HK-2 (cell line): Measurements from ENCODE around the gene CAMSAP1.

ENCODE experiments used
- DNase-seq: peaks from one replicate; pipeline ENCODE4 v3.0.0-alpha.2; 2018; ENCODE audit not compliant: unreplicated experiment

CAMSAP1 gene

GRCh38 chr9:135791431-135792267, 115.7 kb downstream of the CAMSAP1 start:
- no peak for DNase-seq

GRCh38 chr9:135790850-135791249, 116.5 kb downstream of the CAMSAP1 start:
- no peak for DNase-seq

GRCh38 chr9:135790356-135790755, 117.0 kb downstream of the CAMSAP1 start:
- DNase-seq: no peak

GRCh38 chr9:135789838-135790291, 117.5 kb downstream of the CAMSAP1 start:
- no peak for DNase-seq

GRCh38 chr9:135788576-135789300, 118.6 kb downstream of the CAMSAP1 start:
- DNase-seq: no peak

GRCh38 chr9:135787776-135788575, 119.4 kb downstream of the CAMSAP1 start:
- DNase-seq: no peak

GRCh38 chr9:135787317-135787716, 120.0 kb downstream of the CAMSAP1 start:
- no peak for DNase-seq

GRCh38 chr9:135786146-135786690, 121.1 kb downstream of the CAMSAP1 start:
- DNase-seq: no peak

GRCh38 chr9:135785013-135785575, 122.3 kb downstream of the CAMSAP1 start:
- DNase-seq: no peak

GRCh38 chr9:135783540-135784245, 123.7 kb downstream of the CAMSAP1 start:
- no peak for DNase-seq

GRCh38 chr9:135782946-135783345, 124.4 kb downstream of the CAMSAP1 start:
- no peak for DNase-seq

- no peak for DNase-seq
Observed at GRCh38 chr9:135780626-135781025, 126.7 kb downstream of the CAMSAP1 start.

- DNase-seq: no peak
Observed at GRCh38 chr9:135780086-135780485, 127.3 kb downstream of the CAMSAP1 start.

GRCh38 chr9:135779571-135779970, 127.8 kb downstream of the CAMSAP1 start:
- no peak for DNase-seq

GRCh38 chr9:135778421-135778820, 128.9 kb downstream of the CAMSAP1 start:
- no peak for DNase-seq

- DNase-seq: no peak
Observed at GRCh38 chr9:135777623-135778177, 129.6 kb downstream of the CAMSAP1 start.

- DNase-seq: no peak
Observed at GRCh38 chr9:135776893-135777622, 130.3 kb downstream of the CAMSAP1 start.

- DNase-seq: no peak
Observed at GRCh38 chr9:135775911-135776310, 131.4 kb downstream of the CAMSAP1 start.

GRCh38 chr9:135774794-135775525, 132.4 kb downstream of the CAMSAP1 start:
- DNase-seq: no peak
